NCI-H82 treated with DMSO at 0.1 percent for 48 hours (cell line): Measurements from ENCODE around the gene MZT2B.
"Not testable (repeated sequence)": the region's sequence is repeated elsewhere in the genome, so short reads cannot be mapped to it uniquely, and the experiment has no call there.

Experiments used
- DNase-seq: peaks from one replicate; lab custom pipeline; 2025; ENCODE audit not compliant: unreplicated experiment; lab: John Stamatoyannopoulos, UW

The MZT2B gene

GRCh38 chr2:130181880-130182682, at the start of gene MZT2B:
Gene MZT2B (plus strand): TSS chr2:130182262. CDS start chr2:130182283, 21 bp downstream.
- peak; percentile 58 for DNase-seq

- DNase-seq, result no peak
Measured at GRCh38 chr2:130135692-130136541, 46.1 kb upstream of the MZT2B start.

GRCh38 chr2:130136546-130136945, 45.5 kb upstream of the MZT2B start:
- not testable (repeated sequence) for DNase-seq

GRCh38 chr2:130137118-130137517, 44.9 kb upstream of the MZT2B start:
- not testable (repeated sequence) for DNase-seq

GRCh38 chr2:130138326-130138725, 43.7 kb upstream of the MZT2B start:
- not testable (repeated sequence) for DNase-seq

- not testable (repeated sequence) for DNase-seq
Measured at GRCh38 chr2:130138841-130139251, 43.2 kb upstream of the MZT2B start.

GRCh38 chr2:130139331-130140280, 42.5 kb upstream of the MZT2B start:
- DNase-seq, result not testable (repeated sequence)

- DNase-seq, result not testable (repeated sequence)
Measured at GRCh38 chr2:130140516-130140915, 41.5 kb upstream of the MZT2B start.

- DNase-seq, result not testable (repeated sequence)
Measured at GRCh38 chr2:130141002-130141401, 41.1 kb upstream of the MZT2B start.

GRCh38 chr2:130141645-130142370, 40.3 kb upstream of the MZT2B start:
- DNase-seq, result not testable (repeated sequence)

GRCh38 chr2:130142396-130143265, 39.4 kb upstream of the MZT2B start:
- not testable (repeated sequence) for DNase-seq

- not testable (repeated sequence) for DNase-seq
Measured at GRCh38 chr2:130143266-130144039, 38.6 kb upstream of the MZT2B start.

- peak; percentile 9 for DNase-seq
Measured at GRCh38 chr2:130145006-130145414, 37.1 kb upstream of the MZT2B start, which contains the start of gene CCDC74B. Gene CCDC74B (minus strand): TSS chr2:130145112. CDS start chr2:130144996, 116 bp downstream.

- DNase-seq, result not testable (repeated sequence)
Measured at GRCh38 chr2:130148515-130148914, 33.5 kb upstream of the MZT2B start.

- no peak for DNase-seq
Measured at GRCh38 chr2:130150181-130151144, 31.6 kb upstream of the MZT2B start.

- DNase-seq, result not testable (repeated sequence)
Measured at GRCh38 chr2:130151145-130151512, 30.9 kb upstream of the MZT2B start.
